IPS-20b (cell line): ENCODE results near the gene PRAC1.
A peak's percentile ranks its signal among the peaks of the same experiment; 100 is the strongest.

Source experiments
- H3K27ac ChIP-seq: one replicate; pipeline ENCODE4 v1.5.1; 2013; ENCODE audit warnings: low read length
- H3K27me3 ChIP-seq: 2 replicates; pipeline ENCODE4 v1.6.1; 2013; ENCODE audit warnings: mild to moderate bottlenecking, low read length, inconsistent platforms; ENCODE audit not compliant: insufficient read depth
- H3K36me3 ChIP-seq: 2 replicates; pipeline ENCODE4 v1.6.1; 2013; ENCODE audit warnings: low read depth, mild to moderate bottlenecking, inconsistent platforms, low read length, moderate library complexity; ENCODE audit not compliant: insufficient read depth
- H3K4me1 ChIP-seq: 2 replicates; pipeline ENCODE4 v1.6.1; 2013; ENCODE audit warnings: mild to moderate bottlenecking, control low read depth, inconsistent platforms, low read length, moderate library complexity; ENCODE audit not compliant: insufficient read depth
- H3K4me3 ChIP-seq: 2 replicates; pipeline ENCODE4 v1.5.1; 2013; ENCODE audit warnings: mild to moderate bottlenecking, low read length, inconsistent platforms
- H3K9ac ChIP-seq: 2 replicates; pipeline ENCODE4 v1.6.1; 2013; ENCODE audit warnings: low read depth, mild to moderate bottlenecking, inconsistent platforms, low read length, moderate library complexity
- H3K9me3 ChIP-seq: 2 replicates; pipeline ENCODE4 v1.6.1; 2013; ENCODE audit warnings: mild to moderate bottlenecking, low read depth, low read length, inconsistent platforms; ENCODE audit not compliant: insufficient read depth

The PRAC1 gene

DNA sequence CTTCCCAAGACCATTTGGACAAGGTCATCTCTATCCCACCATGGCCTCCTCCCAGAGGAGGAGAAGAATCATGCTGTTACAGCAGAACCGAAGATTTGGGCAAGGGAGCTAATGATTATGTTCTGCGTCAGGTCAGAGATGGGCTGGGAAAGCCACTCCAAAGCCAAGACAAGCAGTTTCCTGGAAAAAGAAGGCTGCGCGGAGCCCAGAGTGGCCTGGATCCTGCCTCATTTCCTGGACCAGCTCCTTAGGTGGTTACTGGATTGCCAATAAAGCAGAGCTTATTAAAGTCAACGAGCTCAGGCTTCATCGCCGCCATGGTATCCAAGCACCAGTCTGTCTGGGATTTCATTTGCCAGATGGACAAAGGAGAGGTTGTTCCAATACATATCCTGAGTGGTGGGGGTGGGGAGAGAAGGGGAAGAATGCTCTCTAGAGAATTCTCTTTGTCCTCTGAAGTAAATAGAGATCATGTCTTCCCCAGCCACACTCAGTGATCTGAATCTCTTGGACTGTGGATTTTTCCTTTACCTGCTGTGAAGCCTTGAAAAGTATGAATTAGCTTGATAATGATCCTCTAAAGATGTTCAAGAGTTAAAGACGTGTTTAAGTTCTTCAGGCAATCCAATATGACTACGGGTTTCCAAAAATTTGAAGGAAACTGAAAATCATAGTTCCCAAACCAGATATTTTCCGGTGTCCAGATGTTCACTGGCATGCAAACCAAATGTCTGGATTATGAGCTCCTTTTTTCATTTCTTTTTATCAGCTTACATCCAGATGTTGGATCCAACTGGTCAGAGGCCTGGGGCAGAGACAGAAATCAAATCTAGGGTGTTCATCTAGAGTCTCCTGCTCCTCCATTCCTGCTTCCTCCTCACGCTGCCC lies 17.7 kb downstream of the PRAC1 start:
- no peaks in the 10 kb centered on the region for H3K36me3 ChIP-seq
- no peaks in the 10 kb centered on the region for H3K9me3 ChIP-seq
- H3K27me3 ChIP-seq = peaks cover 51% of the 10 kb centered on the region
- H3K4me3 ChIP-seq = no peak overlapping the region
- no peak overlapping the region for H3K9ac ChIP-seq
- no peaks in the 10 kb centered on the region for H3K4me1 ChIP-seq
- H3K27ac ChIP-seq = no peak overlapping the region

DNA sequence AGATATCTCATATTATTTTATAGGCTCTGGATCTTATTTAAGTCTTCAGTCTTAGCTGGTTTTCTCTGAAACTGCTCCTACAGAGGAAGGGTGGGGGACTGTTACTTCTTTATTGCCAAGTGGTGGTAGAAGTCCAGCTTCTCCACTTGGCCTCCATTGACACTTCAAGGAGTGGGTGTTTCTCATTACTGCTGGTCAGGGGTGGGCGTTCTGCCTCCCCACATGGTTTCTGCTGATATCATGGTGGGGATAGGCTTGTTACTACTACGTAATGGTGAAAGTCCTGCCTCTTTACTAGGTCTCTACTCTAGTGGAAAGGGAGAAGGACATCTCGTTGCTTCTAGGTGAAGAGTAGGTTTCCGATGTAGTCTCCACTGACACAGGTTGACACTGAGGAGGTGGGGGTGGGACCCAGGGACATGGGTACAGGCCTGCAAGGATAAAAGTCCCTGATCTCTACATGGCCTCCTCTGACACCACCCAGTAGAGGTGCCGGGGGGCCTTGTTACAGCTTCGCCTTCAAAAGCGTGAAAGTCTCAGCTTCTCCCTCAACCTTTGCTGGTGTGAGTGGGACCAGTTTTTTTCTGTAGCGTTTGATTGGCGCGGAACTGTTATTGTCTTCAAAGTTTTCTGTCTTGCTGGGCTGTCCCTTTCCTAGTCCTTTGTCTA lies 20.3 kb downstream of the PRAC1 start:
- peaks cover 29% of the 10 kb centered on the region for H3K27me3 ChIP-seq
- H3K36me3 ChIP-seq = no peaks in the 10 kb centered on the region
- H3K9ac ChIP-seq = no peak overlapping the region

DNA sequence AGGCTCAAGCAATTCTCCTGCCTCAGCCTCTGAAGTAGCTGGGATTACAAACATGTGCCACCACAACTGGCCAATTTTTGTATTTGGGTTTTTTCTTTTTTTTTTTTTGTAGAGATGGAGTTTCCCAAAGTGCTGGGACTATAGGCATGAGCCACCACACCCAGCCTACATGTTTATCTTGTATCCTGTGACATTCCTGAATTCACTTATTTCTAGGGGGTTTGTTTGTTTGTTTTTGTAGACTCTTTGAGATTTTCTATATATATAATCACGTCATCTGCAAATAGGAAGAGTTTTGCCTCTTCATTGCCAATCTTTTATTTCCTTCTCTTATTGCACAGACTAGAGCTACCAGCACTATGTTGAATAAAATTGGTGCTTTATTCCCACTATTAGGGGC lies 29.1 kb downstream of the PRAC1 start:
- Histone ChIP-seq H3K9me3 (no peaks in the 10 kb centered on the region), H3K27ac (no peak overlapping the region), H3K27me3 (peaks cover 4% of the 10 kb centered on the region), H3K9ac (no peak overlapping the region), H3K4me3 (no peak overlapping the region), H3K4me1 (no peaks in the 10 kb centered on the region), H3K36me3 (no peaks in the 10 kb centered on the region)

More for the DNA sequence above, 20.3 kb downstream of the PRAC1 start:
- Histone ChIP-seq H3K4me3 (no peak overlapping the region), H3K9me3 (no peaks in the 10 kb centered on the region), H3K4me1 (no peaks in the 10 kb centered on the region), H3K27ac (no peak overlapping the region)

DNA sequence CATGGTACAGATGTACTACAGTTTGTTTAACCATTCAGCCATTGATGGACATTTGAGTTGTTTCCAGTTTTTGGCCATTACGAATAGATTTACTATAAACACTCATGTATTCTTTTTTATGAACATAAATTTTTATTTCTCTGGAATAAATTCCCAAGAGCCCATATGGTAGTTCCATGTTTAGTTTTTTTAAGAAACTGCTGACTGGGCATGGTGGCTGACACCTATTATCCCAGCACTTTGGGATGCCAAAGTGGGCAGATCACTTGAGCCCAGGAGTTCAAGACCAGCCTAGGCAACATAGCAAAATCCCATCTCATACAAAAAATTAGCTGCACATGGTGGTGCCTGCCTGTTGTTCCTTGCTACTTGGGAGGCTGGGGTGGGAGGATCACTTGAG lies 30.3 kb downstream of the PRAC1 start:
- no peaks in the 10 kb centered on the region for H3K36me3 ChIP-seq
- no peak overlapping the region for H3K27ac ChIP-seq
- no peaks in the 10 kb centered on the region for H3K9me3 ChIP-seq
- H3K4me1 ChIP-seq = no peaks in the 10 kb centered on the region
- no peak overlapping the region for H3K4me3 ChIP-seq
- peaks cover 4% of the 10 kb centered on the region; the same call in 1 of the 2 replicates for H3K27me3 ChIP-seq
- H3K9ac ChIP-seq = no peak overlapping the region

- no peak overlapping the region for H3K27ac ChIP-seq
- H3K9ac ChIP-seq = no peak overlapping the region
- no peaks in the 10 kb centered on the region for H3K36me3 ChIP-seq
- H3K4me1 ChIP-seq = no peaks in the 10 kb centered on the region
- no peak overlapping the region for H3K4me3 ChIP-seq
- H3K9me3 ChIP-seq = no peaks in the 10 kb centered on the region
- H3K27me3 ChIP-seq = peaks cover 4% of the 10 kb centered on the region; the same call in 1 of the 2 replicates
Observed at GRCh38 chr17:48690655-48691054, 31.7 kb downstream of the PRAC1 start.

DNA sequence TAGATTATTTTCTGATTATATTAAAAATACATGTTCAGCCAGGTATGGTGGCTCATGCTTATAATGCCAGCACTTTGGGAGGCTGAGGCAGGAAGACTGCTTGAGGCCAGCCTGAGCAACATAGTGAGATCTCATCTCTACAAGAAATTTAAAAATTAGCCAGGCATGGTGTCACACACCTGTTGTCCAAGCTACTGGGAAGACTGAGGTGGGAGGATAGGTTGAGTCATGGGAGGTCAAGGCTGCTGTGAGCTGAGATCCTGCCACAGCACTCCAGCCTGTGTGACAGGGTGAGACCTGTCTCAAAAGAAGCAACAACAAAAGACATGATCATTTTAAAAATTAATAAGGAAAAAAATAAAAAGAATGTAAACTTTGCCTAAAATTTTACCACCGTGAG lies 40.7 kb downstream of the PRAC1 start:
- no peak overlapping the region for H3K9ac ChIP-seq
- no peaks in the 10 kb centered on the region for H3K4me1 ChIP-seq
- no peaks in the 10 kb centered on the region for H3K36me3 ChIP-seq
- no peak overlapping the region for H3K27ac ChIP-seq
- no peak overlapping the region for H3K4me3 ChIP-seq
- H3K27me3 ChIP-seq = peaks cover 43% of the 10 kb centered on the region
- H3K9me3 ChIP-seq = no peaks in the 10 kb centered on the region

- H3K4me1 ChIP-seq = no peaks in the 10 kb centered on the region
- H3K27ac ChIP-seq = no peak overlapping the region
- no peaks in the 10 kb centered on the region for H3K36me3 ChIP-seq
- no peaks in the 10 kb centered on the region for H3K9me3 ChIP-seq
- H3K9ac ChIP-seq = no peak overlapping the region
- no peak overlapping the region for H3K4me3 ChIP-seq
- peaks cover 62% of the 10 kb centered on the region for H3K27me3 ChIP-seq
Observed at GRCh38 chr17:48679385-48680096, 42.8 kb downstream of the PRAC1 start.

- no peaks in the 10 kb centered on the region for H3K4me1 ChIP-seq
- no peak overlapping the region for H3K9ac ChIP-seq
- H3K27me3 ChIP-seq = peaks cover 71% of the 10 kb centered on the region
- peak overlapping the region; percentile 57; the same call in 1 of the 2 replicates for H3K4me3 ChIP-seq
- H3K36me3 ChIP-seq = no peaks in the 10 kb centered on the region
- H3K9me3 ChIP-seq = no peaks in the 10 kb centered on the region
- H3K27ac ChIP-seq = no peak overlapping the region
Observed at GRCh38 chr17:48678141-48678971, 44.0 kb downstream of the PRAC1 start.

DNA sequence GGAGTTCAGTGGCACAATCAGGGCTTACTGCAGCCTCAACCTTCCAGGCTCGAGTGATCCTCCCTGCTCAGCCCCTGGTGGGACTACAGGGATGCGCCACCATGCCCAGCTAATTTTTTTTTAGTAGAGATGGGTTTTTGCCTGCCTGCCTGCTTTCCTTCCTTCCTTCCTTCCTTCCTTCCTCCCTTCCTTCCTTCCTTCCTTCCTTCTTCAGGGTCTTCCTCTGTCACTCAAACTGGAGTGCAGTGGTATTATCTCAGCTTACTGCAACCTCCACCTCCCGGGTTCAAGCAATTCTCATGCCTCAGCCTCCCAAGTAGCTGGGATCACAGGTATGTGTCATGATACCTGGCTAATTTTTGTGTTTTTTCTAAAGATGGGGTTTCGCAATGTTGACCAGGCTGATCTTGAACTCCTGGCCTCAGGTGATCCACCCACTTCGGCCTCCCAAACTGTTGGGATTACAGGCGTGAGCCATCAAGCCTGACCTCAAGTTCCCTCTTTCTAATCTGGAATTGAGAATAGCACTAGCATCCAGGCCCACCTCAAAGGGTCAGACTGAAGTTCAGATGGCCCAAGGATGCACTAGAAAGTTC lies 45.3 kb downstream of the PRAC1 start:
- no peak overlapping the region for H3K4me3 ChIP-seq
- peaks cover 84% of the 10 kb centered on the region for H3K27me3 ChIP-seq
- no peak overlapping the region for H3K9ac ChIP-seq
- no peaks in the 10 kb centered on the region for H3K9me3 ChIP-seq
- H3K27ac ChIP-seq = no peak overlapping the region
- H3K36me3 ChIP-seq = no peaks in the 10 kb centered on the region
- H3K4me1 ChIP-seq = no peaks in the 10 kb centered on the region

- H3K9ac ChIP-seq = no peak overlapping the region
- peaks cover 82% of the 10 kb centered on the region for H3K27me3 ChIP-seq
- H3K9me3 ChIP-seq = no peaks in the 10 kb centered on the region
- H3K27ac ChIP-seq = no peak overlapping the region
- no peaks in the 10 kb centered on the region for H3K36me3 ChIP-seq
- no peaks in the 10 kb centered on the region for H3K4me1 ChIP-seq
- no peak overlapping the region for H3K4me3 ChIP-seq
Observed at GRCh38 chr17:48672340-48672739, 50.0 kb downstream of the PRAC1 start.
